MCF 10A (cell line): Measurements from ENCODE around the gene NUDT17. TPM values are rescaled to one million over a fixed set of nuclear protein-coding genes. Genes with fewer than 3 reads are reported as not detected.

Source experiments
- Bru-seq: library from RNA; stranded (reverse); fragments of 400-500 nt; gene quantifications from one replicate; lab custom pipeline; 2021; lab: Mats Ljungman, UMichigan
- BruChase-seq, 2 experiments: library from RNA; stranded (reverse); fragments of 400-500 nt; gene quantifications; one replicate each; lab custom pipeline; 2021; lab: Mats Ljungman, UMichigan
- BruUV-seq: library from RNA; stranded (reverse); fragments of 400-500 nt; replicated peaks from 2 replicates; lab custom pipeline; 2021; lab: Mats Ljungman, UMichigan
- CTCF ChIA-PET: fragments of 300-600 bp; sonication (Branson Sonifier 250); formaldehyde crosslinking; extraction: SDS; loops from one replicate; lab custom pipeline; 2021; ENCODE audit warnings: antibody characterized with exemption, inconsistent platforms; lab: Yijun Ruan, JAX
- POLR2A ChIA-PET: fragments of 300-600, 350-650 bp; sonication (Branson Sonifier 250); formaldehyde crosslinking; extraction: SDS; loops from one replicate; lab custom pipeline; 2020; ENCODE audit warnings: antibody characterized with exemption, inconsistent platforms; lab: Yijun Ruan, JAX
- DNase-seq: peaks from one replicate; pipeline ENCODE4 v3.0.0-alpha.2; 2018; ENCODE audit not compliant: unreplicated experiment
- H3K27ac Mint-ChIP-seq: one replicate; pipeline ENCODE4 v1.8.0; 2022; ENCODE audit warnings: mild to moderate bottlenecking, low read depth, mixed read lengths; ENCODE audit not compliant: unreplicated experiment
- H3K27me3 Mint-ChIP-seq: one replicate; pipeline ENCODE4 v1.8.0; 2022; ENCODE audit warnings: mixed read lengths; ENCODE audit not compliant: insufficient read depth, unreplicated experiment
- H3K36me3 Mint-ChIP-seq: one replicate; pipeline ENCODE4 v1.8.0; 2022; ENCODE audit warnings: mild to moderate bottlenecking, moderate library complexity, mixed read lengths; ENCODE audit not compliant: insufficient read depth, unreplicated experiment
- H3K4me1 Mint-ChIP-seq: one replicate; pipeline ENCODE4 v1.8.0; 2022; ENCODE audit warnings: mixed read lengths; ENCODE audit not compliant: insufficient read depth, unreplicated experiment
- H3K4me3 Mint-ChIP-seq: one replicate; pipeline ENCODE4 v1.8.0; 2022; ENCODE audit warnings: mild to moderate bottlenecking, moderate library complexity, mixed read lengths; ENCODE audit not compliant: unreplicated experiment
- H3K9me3 Mint-ChIP-seq: one replicate; pipeline ENCODE4 v1.8.0; 2022; ENCODE audit warnings: mixed read lengths; ENCODE audit not compliant: unreplicated experiment
- intact Hi-C: fragments of 100-400 bp; cut with micrococcal nuclease; formaldehyde crosslinking; loops from 2 replicates; pipeline ENCODE4 v1.14.1; 2022
- long read RNA-seq: library from polyadenylated mRNA; stranded (forward); transcript quantifications from one replicate; pipeline ENCODE4 v2.0.0, GENCODE V29; 2022
- total RNA-seq: library from RNA; stranded (reverse); gene quantifications from 2 replicates; pipeline ENCODE4 v1.2.3, GENCODE V29; 2022
- TF ChIP-seq, protein P1 (sequence below): fragments of 200-600 bp; IDR thresholded peaks from one replicate; pipeline ENCODE4 v1.8.0; 2022; ENCODE audit warnings: antibody characterized with exemption, mild to moderate bottlenecking; ENCODE audit not compliant: unreplicated experiment

Gene NUDT17, protein sequence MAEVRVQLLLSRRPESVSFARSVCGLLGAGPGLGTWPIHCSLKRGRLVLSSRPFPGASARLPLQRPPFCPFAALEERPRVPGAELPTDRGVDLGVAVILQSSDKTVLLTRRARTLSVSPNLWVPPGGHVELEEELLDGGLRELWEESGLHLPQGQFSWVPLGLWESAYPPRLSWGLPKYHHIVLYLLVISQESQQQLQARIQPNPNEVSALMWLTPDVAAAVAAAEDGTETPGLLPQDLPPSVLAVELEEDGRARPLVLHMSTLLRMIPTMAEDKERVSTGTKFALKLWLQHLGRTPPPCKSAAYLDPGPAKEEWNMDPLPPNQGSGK
- total RNA-seq (3.7 and 4.6 TPM in 2 replicates), Bru-seq, nascent RNA (percentile 49 among the genes with signal in this experiment), BruChase-seq, experiment 1, labeled RNA remaining after a 6-hour chase (percentile 69 among the genes with signal in this experiment), BruChase-seq, experiment 2, labeled RNA remaining after a 2-hour chase (percentile 78 among the genes with signal in this experiment)
- long read RNA-seq, partial matches to known transcripts: 4 of 11 reads
- long read RNA-seq, other reads (novel, unspliced or antisense): 5 of 11 reads

DNA sequence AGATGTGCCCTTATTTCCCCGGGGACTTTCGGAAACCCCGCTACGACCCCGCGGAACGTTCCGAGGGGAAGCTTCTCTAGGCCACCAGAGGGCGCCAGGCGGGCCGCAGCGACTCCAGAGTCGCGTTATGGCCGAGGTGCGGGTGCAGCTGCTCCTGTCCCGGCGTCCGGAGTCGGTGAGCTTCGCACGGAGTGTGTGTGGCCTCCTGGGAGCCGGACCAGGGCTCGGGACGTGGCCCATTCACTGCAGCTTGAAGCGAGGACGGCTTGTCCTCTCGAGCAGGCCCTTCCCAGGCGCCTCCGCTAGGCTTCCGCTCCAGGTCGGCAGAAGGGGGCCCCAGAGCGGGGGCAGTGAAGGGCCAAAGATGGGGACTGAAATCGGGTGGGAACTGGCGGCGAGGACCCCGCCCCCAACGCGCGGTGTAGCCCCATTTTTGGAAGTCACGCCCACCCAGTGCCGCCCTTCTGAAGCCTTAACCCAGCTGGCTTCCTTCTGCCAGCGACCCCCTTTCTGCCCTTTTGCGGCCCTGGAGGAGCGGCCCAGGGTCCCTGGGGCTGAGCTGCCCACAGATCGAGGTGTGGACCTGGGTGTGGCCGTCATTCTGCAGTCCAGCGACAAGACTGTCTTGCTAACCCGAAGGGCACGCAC is at the start of gene NUDT17:
Gene NUDT17 (plus strand): TSS at position 117 of the 648 bp plus-strand sequence. CDS start 11 bp downstream, at position 128.
- ChIA-PET POLR2A (interaction anchor here (0.8 to 10.5 kb wide), 17 partner anchors 9 to 170 kb away, joined by 3 to 124 read pairs (median 6); partner anchors contain the start of genes ANKRD34A, ITGA10, PIAS3 and POLR3C), CTCF (interaction anchor here (0.6 to 13.6 kb wide), 48 partner anchors 8 to 199 kb away, joined by 3 to 242 read pairs (median 5); partner anchors contain the start of genes ANKRD34A, ANKRD35, HJV and ITGA10)
- BruUV-seq: no TSS peak
- intact Hi-C loops: loop anchor here (1.0 kb wide), 1 partner anchor 65 kb away; the partner anchor contains the start of gene ITGA10
- Mint-ChIP-seq H3K4me1 (peaks cover 12% of the 10 kb centered on the region), H3K27ac (peak within 1 kb of the TSS; percentile 67), H3K9me3 (no peaks in the 10 kb centered on the region), H3K4me3 (no peak within 1 kb of the TSS), H3K36me3 (peaks cover 18% of the 10 kb centered on the region), H3K27me3 (no peaks in the 10 kb centered on the region)
- DNase-seq: peak; percentile 81
- TF ChIP-seq, protein P1, sequence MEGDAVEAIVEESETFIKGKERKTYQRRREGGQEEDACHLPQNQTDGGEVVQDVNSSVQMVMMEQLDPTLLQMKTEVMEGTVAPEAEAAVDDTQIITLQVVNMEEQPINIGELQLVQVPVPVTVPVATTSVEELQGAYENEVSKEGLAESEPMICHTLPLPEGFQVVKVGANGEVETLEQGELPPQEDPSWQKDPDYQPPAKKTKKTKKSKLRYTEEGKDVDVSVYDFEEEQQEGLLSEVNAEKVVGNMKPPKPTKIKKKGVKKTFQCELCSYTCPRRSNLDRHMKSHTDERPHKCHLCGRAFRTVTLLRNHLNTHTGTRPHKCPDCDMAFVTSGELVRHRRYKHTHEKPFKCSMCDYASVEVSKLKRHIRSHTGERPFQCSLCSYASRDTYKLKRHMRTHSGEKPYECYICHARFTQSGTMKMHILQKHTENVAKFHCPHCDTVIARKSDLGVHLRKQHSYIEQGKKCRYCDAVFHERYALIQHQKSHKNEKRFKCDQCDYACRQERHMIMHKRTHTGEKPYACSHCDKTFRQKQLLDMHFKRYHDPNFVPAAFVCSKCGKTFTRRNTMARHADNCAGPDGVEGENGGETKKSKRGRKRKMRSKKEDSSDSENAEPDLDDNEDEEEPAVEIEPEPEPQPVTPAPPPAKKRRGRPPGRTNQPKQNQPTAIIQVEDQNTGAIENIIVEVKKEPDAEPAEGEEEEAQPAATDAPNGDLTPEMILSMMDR: peak; percentile 100

DNA sequence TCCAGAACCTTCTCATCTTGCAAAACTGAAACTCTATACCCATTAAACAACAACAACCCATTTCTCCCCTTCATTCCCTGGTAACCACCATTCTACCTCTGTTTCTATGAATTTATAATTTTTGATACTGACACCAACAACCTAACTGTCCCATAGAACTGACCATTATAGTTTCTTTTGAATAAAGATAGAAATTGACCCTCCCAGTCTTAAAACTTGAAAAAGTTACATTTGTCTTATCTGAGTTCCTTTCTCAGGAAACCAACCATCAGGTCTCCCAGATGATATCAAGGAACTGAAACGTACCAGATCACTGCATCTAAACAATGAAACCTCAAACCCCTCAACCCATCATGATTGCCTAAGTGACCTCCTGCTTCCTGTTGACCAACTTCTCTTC is 48.7 kb upstream of the NUDT17 start:
- Mint-ChIP-seq H3K4me1 (peaks cover 16% of the 10 kb centered on the region), H3K36me3 (peaks cover 22% of the 10 kb centered on the region), H3K27me3 (no peaks in the 10 kb centered on the region), H3K27ac (no peak overlapping the region), H3K4me3 (no peak overlapping the region), H3K9me3 (peaks cover 24% of the 10 kb centered on the region)
- ChIA-PET POLR2A (interaction anchor here (1.7 kb wide), 2 partner anchors 9 to 27 kb away, joined by 4 to 8 read pairs; partner anchors contain the start of genes POLR3C and RNF115), CTCF (interaction anchor here (0.6 to 2.3 kb wide), 2 partner anchors 9 to 11 kb away, joined by 3 to 11 read pairs; no protein-coding TSS in a partner anchor)
- no TSS peak for BruUV-seq
- intact Hi-C loops: no loop called here
- TF ChIP-seq, protein P1: no peak
- no peak for DNase-seq

DNA sequence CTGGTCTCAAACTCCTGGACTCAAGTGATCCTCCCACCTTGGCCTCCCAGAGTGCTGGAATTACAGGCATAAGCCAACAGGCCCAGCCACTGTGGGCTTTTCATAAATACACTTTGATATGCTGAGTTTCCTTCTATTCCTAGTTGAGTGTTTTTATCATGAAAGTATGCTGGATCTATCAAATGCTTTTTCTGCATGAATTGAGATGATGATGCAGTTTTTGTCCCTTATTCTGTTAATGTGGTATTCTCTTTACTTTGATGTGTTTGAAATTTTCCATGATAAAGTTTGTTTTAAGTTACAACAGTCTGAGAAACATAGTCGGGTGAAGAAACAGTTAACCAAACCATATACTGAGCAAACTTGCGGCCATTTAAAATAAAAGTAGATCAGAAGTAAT is 45.6 kb upstream of the NUDT17 start:
- CTCF ChIA-PET: no interaction called here
- H3K36me3 Mint-ChIP-seq: peaks cover 4% of the 10 kb centered on the region
- H3K27me3 Mint-ChIP-seq: no peaks in the 10 kb centered on the region
- POLR2A ChIA-PET: no interaction called here
- no peak overlapping the region for H3K27ac Mint-ChIP-seq
- H3K9me3 Mint-ChIP-seq: peaks cover 24% of the 10 kb centered on the region
- intact Hi-C loops: no loop called here
- TF ChIP-seq, protein P1: no peak
- H3K4me3 Mint-ChIP-seq: no peak overlapping the region
- H3K4me1 Mint-ChIP-seq: peaks cover 27% of the 10 kb centered on the region
- no TSS peak for BruUV-seq
- no peak for DNase-seq
